Measurements from ENCODE around the gene RAB30.
A peak's percentile ranks its signal among the peaks of the same experiment; 100 is the strongest.

Gene RAB30

DNA sequence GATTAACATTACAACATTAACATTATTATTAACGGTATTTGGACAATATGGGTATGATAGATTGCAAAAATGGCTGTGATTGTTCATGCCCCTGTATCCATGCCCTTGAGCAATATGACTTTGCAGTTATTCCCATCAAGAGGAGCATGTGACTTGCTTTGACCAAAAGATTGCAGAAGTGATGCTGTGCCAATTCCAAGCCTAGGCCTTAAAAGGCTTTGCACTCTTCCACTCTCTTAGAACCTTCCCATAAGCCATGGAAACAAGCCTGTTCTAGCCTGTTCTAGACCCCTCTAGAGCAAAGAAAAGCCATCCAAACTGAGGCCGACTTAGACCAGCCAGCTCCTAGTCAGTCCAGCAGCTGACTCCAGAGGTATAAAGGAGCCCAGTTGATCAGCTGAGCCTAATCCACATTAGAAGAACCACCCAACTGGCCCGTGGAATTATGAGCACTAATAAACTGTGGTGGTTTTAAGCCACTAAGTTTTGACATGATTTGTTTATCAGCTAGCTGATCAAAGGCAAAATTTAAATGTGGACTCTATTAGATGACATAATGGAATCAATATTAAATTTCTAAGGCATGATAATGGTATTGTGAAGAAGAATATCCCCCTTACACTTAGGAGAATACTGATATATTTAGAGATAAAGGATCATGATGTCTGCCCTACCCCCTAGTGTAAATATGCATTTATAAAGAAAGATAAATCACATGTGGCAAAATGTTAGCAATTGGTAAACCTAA is 28.6 kb downstream of the RAB30 start:
- intact Hi-C loops (cut with micrococcal nuclease): no loop called here
- Mint-ChIP-seq H3K27ac (no peak overlapping the region), H3K36me3 (ENCODE audit: low read depth) (peaks cover 15% of the 10 kb centered on the region), H3K9me3 (peaks cover 9% of the 10 kb centered on the region), H3K4me3 (no peak overlapping the region), H3K4me1 (ENCODE audit: low read depth) (peaks cover 23% of the 10 kb centered on the region), H3K27me3 (no peaks in the 10 kb centered on the region)

DNA sequence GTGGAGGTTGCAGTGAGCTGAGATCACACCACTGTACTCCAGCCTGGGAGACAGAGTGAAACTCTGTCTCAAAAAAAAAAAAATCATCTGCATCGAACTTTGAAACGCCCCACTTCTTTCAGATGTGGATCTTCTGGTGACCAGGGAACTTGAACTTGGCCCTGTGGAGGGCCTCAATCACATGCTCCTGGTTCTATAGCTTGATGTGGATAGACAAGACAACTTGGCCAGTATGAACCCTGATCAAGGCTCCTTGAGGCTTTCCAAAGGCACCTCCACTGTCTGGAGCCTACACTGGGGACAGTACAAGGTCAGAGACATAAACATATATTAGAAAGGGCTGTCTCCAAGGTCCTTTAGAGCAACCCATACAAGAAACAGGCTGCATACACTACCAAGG is 30.6 kb downstream of the RAB30 start:
- intact Hi-C loops (cut with micrococcal nuclease): no loop called here
- H3K4me3 Mint-ChIP-seq: no peak overlapping the region
- peaks cover 14% of the 10 kb centered on the region for H3K4me1 Mint-ChIP-seq (ENCODE audit: low read depth)
- H3K36me3 Mint-ChIP-seq (ENCODE audit: low read depth): peaks cover 19% of the 10 kb centered on the region
- H3K9me3 Mint-ChIP-seq: peaks cover 9% of the 10 kb centered on the region
- H3K27me3 Mint-ChIP-seq: no peaks in the 10 kb centered on the region
- no peak overlapping the region for H3K27ac Mint-ChIP-seq

DNA sequence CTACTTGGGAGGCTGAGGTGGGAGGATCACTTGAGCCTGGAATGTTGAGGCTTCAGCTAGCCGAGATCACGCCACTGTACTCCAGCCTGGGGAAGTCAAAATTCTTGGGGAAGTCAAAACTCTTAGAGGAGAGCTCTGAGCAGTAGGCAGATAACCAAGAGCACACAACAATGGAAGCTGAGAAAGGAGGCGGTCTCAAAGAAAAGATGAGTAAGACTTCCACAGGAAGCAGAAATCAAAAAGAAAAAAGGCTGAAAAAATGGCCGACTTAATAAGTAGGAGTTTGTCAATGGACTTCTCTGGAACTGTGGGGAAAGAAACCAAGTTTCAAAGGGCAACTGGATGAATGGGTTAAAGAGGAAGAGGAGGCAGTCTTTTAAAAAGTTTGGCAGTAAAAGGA is 32.1 kb downstream of the RAB30 start:
- H3K4me3 Mint-ChIP-seq: no peak overlapping the region
- peaks cover 9% of the 10 kb centered on the region for H3K9me3 Mint-ChIP-seq
- H3K36me3 Mint-ChIP-seq (ENCODE audit: low read depth): peaks cover 19% of the 10 kb centered on the region
- peak overlapping the region; percentile 1 for H3K27ac Mint-ChIP-seq
- peaks cover 25% of the 10 kb centered on the region for H3K4me1 Mint-ChIP-seq (ENCODE audit: low read depth)
- H3K27me3 Mint-ChIP-seq: no peaks in the 10 kb centered on the region
- intact Hi-C loops (cut with micrococcal nuclease): no loop called here

DNA sequence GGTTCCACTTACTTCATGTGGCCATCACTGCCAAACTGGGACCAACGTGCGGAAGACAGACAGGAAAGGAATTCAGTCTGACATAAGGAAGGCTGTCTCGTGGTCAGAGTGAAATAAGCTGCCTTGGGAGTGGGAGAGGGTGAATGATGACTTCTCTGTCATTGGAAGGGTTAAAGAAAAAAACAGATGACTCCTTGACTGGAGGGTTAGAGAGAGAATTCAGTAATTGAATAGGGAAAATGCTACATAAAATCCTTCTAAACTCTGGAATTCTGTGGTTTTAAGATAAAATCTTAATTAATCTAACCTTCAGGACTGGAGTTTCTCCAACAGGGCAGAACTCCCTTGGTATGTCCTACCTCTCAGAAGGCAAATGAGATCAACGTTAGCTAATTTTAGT is 33.8 kb downstream of the RAB30 start:
- Mint-ChIP-seq H3K9me3 (peaks cover 9% of the 10 kb centered on the region), H3K27ac (no peak overlapping the region), H3K4me1 (ENCODE audit: low read depth) (peaks cover 37% of the 10 kb centered on the region), H3K4me3 (no peak overlapping the region), H3K27me3 (no peaks in the 10 kb centered on the region), H3K36me3 (ENCODE audit: low read depth) (peaks cover 19% of the 10 kb centered on the region)
- intact Hi-C loops (cut with micrococcal nuclease): no loop called here

DNA sequence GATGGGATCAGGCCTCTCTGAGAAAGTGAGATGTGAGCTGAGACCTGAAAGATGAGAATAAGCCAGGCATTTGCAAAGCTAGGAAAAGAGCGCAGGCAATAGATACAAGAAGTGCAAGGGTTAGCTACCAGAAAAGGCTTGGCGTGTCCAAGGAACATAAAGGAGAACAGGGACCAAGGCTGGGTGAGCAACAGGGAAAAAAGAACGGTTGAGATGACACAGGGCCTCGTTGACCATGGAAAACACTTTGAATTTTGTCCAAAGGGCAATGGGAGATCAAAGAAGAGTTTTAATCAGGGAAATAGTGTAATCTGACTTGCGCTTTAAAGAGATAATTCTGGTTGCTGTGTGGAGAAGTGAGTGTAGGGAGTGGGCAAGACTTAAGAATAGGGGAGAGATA is 35.0 kb downstream of the RAB30 start:
- H3K27me3 Mint-ChIP-seq: no peaks in the 10 kb centered on the region
- H3K9me3 Mint-ChIP-seq: peaks cover 9% of the 10 kb centered on the region
- H3K4me1 Mint-ChIP-seq (ENCODE audit: low read depth): peaks cover 37% of the 10 kb centered on the region
- peaks cover 26% of the 10 kb centered on the region for H3K36me3 Mint-ChIP-seq (ENCODE audit: low read depth)
- intact Hi-C loops (cut with micrococcal nuclease): no loop called here
- H3K27ac Mint-ChIP-seq: no peak overlapping the region
- H3K4me3 Mint-ChIP-seq: no peak overlapping the region

DNA sequence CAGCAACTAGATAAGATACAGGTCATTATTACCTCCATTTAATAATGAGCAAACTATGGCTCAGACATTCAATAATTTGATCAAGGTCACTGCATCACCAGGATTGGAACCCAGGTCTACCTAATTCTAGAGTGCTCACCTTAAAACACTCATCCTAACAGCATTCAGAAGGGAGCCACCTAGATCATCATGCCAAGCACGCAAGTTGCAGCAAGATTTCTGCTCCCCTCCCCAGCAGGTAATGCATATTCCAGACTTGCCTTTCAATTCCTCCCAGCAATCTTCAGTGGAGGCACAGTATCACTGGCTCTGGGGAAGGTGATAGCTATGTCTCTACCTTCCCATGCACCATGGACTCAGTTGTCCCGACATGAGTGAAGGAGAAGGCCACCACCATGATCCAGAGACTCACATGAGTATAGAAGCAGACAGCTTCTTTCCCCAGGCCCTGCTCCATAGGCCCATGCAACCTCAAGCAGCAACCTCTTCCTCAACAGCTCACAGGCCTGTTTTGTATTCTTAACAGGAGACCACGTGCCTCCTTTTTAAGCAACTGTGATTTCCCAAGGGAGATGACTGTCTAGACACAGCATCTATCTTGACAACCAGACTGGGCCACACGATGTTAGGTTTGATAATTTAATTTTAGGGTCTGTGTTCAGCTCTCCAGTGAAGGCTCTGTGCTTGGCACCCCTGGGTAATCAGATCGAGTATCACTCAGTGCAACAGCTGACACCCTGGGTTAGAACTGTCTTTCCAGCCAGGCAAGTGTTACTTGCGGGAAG is 36.4 kb downstream of the RAB30 start:
- Mint-ChIP-seq H3K9me3 (peaks cover 9% of the 10 kb centered on the region), H3K36me3 (ENCODE audit: low read depth) (peaks cover 35% of the 10 kb centered on the region), H3K27me3 (no peaks in the 10 kb centered on the region), H3K4me3 (no peak overlapping the region), H3K27ac (no peak overlapping the region), H3K4me1 (ENCODE audit: low read depth) (peaks cover 37% of the 10 kb centered on the region)
- intact Hi-C loops (cut with micrococcal nuclease): no loop called here

DNA sequence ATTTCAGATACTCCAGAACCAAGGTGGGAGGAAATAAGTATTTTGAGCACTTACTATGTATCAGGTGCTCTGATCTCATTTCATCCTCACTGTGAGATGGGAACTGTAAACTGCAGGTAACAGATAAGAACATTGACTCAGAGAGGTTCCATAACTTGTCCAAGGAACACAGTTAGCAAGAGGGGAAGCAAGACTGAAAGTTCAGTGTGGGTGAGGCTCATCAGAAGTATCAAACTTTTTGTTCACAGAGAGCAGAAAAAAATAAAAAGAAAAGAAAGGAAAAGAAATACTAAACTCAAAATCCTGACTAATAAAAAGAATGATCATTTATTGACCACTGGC is 37.1 kb downstream of the RAB30 start:
- no peak overlapping the region for H3K27ac Mint-ChIP-seq
- peaks cover 32% of the 10 kb centered on the region for H3K4me1 Mint-ChIP-seq (ENCODE audit: low read depth)
- intact Hi-C loops (cut with micrococcal nuclease): no loop called here
- peaks cover 4% of the 10 kb centered on the region for H3K9me3 Mint-ChIP-seq
- H3K36me3 Mint-ChIP-seq (ENCODE audit: low read depth): peaks cover 33% of the 10 kb centered on the region
- no peak overlapping the region for H3K4me3 Mint-ChIP-seq
- H3K27me3 Mint-ChIP-seq: no peaks in the 10 kb centered on the region

DNA sequence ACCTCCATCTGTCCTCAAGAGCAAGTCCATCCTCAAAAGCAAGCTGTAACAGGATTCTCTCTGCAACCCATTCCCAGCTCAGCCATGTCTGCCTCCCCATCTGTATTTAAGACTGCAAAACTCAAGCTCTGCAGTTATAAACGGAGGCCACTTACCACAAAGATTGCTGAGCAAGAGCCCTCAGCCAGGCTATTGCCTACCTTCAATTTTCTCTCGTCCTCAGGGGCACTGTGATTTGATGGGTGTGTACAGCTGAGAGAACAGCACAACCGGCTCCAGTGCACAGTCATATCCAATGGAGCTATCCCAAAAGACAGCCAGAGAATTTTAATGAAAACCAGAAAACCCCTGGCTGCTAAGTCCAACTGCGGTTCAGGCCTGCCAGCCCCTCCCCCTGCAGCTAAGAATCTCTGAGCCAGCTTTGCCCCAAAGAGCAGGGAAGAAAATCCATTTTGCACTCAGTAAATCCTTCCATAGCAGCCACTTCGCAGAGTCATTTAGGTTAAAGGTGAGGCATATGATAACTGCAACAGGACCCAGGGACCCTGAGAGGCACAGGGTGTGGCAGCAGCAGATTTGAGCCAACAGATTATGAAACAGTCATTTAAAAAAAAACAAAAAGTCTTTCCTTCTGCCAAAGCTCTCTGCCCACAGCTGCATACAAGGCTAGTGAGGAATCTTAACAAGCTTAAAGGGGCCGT is 37.6 kb downstream of the RAB30 start:
- intact Hi-C loops (cut with micrococcal nuclease): no loop called here
- H3K9me3 Mint-ChIP-seq: no peaks in the 10 kb centered on the region
- H3K27ac Mint-ChIP-seq: no peak overlapping the region
- no peaks in the 10 kb centered on the region for H3K27me3 Mint-ChIP-seq
- H3K4me1 Mint-ChIP-seq (ENCODE audit: low read depth): peaks cover 27% of the 10 kb centered on the region
- no peak overlapping the region for H3K4me3 Mint-ChIP-seq
- H3K36me3 Mint-ChIP-seq (ENCODE audit: low read depth): peaks cover 27% of the 10 kb centered on the region

DNA sequence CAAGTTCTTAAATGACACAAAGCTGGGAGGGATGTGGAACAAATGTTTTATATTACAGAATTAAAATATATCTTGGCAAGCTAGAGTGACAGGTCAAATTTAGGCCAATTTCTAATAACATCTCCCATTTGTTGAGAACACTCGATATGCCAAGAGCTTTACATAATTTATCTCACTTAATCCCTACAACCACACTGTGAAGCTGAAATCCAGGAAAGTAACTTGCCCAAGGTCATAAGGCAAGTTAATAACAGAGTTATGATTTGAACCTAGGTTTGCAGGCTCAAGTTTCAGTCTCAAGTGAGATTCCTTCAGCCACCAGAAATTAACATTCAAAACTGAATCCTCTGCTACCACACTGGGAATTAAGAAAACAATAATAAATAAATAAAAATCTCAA is 38.3 kb downstream of the RAB30 start:
- Mint-ChIP-seq H3K27me3 (peaks cover 3% of the 10 kb centered on the region), H3K36me3 (ENCODE audit: low read depth) (peaks cover 27% of the 10 kb centered on the region), H3K9me3 (no peaks in the 10 kb centered on the region), H3K4me1 (ENCODE audit: low read depth) (peaks cover 27% of the 10 kb centered on the region), H3K4me3 (no peak overlapping the region), H3K27ac (no peak overlapping the region)
- intact Hi-C loops (cut with micrococcal nuclease): no loop called here

DNA sequence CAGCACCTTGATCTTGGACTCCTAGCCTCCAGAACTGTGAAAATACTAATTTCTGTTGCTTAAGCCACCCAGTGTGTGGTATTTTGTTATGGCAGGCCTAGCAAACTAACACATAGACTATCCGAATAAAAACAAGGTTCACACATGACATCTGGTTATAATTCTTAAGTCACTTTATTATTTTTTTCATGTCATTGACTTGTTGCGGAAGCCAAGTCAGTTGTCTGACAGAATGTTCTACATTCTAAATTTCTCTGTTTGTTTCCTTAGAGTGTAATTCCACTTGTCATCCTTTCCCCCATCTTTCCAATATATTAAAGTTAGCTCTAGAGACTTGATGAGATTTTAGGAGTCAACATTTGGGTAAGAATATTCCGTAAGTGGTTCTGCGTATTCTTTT is 40.6 kb downstream of the RAB30 start:
- Mint-ChIP-seq H3K27me3 (peaks cover 3% of the 10 kb centered on the region), H3K4me1 (ENCODE audit: low read depth) (peaks cover 23% of the 10 kb centered on the region), H3K36me3 (ENCODE audit: low read depth) (peaks cover 27% of the 10 kb centered on the region), H3K9me3 (no peaks in the 10 kb centered on the region), H3K27ac (no peak overlapping the region), H3K4me3 (no peak overlapping the region)
- intact Hi-C loops (cut with micrococcal nuclease): no loop called here

DNA sequence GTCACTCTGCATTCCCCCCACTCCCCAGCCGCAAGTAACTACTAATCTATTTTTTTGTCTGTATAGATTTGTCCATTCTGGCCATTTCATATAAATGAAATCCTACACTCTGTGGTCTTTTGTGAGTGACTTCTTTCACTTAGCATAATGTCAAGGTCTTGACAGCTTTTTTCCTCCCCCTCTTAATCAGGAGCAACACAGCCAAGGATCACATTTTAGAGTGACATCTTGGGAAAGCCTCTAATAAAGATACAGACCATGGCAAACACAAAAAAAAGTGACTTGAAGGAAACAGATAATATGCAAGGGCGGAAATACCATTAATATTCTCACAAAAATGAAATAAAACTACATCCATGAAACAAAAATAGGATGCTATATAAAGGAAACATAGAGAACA is 43.9 kb downstream of the RAB30 start:
- Mint-ChIP-seq H3K4me1 (ENCODE audit: low read depth) (peaks cover 25% of the 10 kb centered on the region), H3K27me3 (peaks cover 3% of the 10 kb centered on the region), H3K4me3 (no peak overlapping the region), H3K9me3 (no peaks in the 10 kb centered on the region), H3K36me3 (ENCODE audit: low read depth) (peaks cover 28% of the 10 kb centered on the region), H3K27ac (no peak overlapping the region)
- intact Hi-C loops (cut with micrococcal nuclease): no loop called here

DNA sequence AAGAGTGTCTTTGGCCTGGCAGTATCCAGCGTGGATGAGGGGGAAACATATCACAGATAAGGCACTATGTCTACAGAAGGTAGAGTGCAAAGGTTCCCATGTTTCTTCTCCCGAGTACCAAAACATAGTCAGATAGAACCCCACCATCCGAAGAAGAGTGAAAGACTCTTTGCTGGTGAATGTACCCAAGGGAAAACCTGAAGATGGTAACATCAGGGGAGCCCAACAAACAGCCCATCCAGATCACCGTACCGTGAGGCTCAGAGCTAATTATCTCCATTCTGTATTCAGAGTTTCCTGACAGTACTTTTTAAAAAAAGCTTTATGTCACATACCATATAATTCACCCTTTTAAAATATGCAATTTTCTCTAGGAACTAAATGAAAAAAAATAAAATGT is 44.4 kb downstream of the RAB30 start:
- Mint-ChIP-seq H3K27me3 (peaks cover 3% of the 10 kb centered on the region), H3K36me3 (ENCODE audit: low read depth) (peaks cover 27% of the 10 kb centered on the region), H3K9me3 (no peaks in the 10 kb centered on the region), H3K4me1 (ENCODE audit: low read depth) (peaks cover 25% of the 10 kb centered on the region), H3K4me3 (no peak overlapping the region), H3K27ac (no peak overlapping the region)
- intact Hi-C loops (cut with micrococcal nuclease): no loop called here

DNA sequence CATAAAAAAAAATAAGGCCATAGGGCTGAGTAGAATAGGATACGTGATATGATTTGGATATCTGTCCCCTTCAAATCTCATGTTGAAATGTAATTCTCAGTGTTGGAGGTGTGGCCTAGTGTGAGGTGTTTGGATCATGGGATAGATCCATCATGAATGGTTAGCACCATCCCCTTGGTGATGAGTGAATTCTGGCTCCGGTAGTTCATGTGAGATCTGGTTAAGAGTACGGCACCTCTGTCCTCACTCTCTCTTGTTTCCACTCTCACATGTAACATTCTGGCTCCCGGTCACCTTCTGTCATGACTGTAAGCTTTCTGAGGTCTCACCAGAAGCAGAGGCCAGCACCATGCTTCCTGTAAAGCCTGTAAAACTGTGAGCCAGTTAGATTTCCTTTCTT is 45.5 kb downstream of the RAB30 start:
- H3K9me3 Mint-ChIP-seq: no peaks in the 10 kb centered on the region
- intact Hi-C loops (cut with micrococcal nuclease): no loop called here
- no peak overlapping the region for H3K4me3 Mint-ChIP-seq
- H3K4me1 Mint-ChIP-seq (ENCODE audit: low read depth): peaks cover 25% of the 10 kb centered on the region
- no peak overlapping the region for H3K27ac Mint-ChIP-seq
- peaks cover 22% of the 10 kb centered on the region for H3K36me3 Mint-ChIP-seq (ENCODE audit: low read depth)
- peaks cover 3% of the 10 kb centered on the region for H3K27me3 Mint-ChIP-seq

DNA sequence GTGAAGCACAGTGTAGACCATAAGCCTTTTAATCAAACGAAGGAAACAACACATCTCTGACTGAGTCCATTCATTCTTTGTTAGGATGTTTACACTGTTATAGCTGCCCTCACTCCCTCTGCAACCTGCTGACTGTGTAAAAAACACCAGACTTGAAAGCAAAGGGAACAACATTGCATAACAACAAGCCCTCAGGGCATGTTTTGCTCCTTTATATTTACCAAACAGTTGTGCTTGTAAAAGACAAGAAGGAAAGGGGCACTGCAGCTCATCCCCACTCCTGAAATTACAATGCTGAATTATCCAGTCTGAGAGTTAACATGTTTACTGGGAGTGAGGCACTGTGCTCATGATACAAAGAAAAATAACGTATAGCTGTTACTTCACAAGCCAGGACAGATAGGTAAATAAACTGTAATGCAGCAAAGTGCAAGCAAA is 46.4 kb downstream of the RAB30 start:
- H3K27ac Mint-ChIP-seq: no peak overlapping the region
- peaks cover 20% of the 10 kb centered on the region for H3K36me3 Mint-ChIP-seq (ENCODE audit: low read depth)
- intact Hi-C loops (cut with micrococcal nuclease): no loop called here
- H3K4me1 Mint-ChIP-seq (ENCODE audit: low read depth): peaks cover 25% of the 10 kb centered on the region
- H3K4me3 Mint-ChIP-seq: no peak overlapping the region
- H3K9me3 Mint-ChIP-seq: no peaks in the 10 kb centered on the region
- peaks cover 3% of the 10 kb centered on the region for H3K27me3 Mint-ChIP-seq

Data from dendritic cell treated with granulocyte-macrophage colony-stimulating factor and Interleukin-4, amounts not matched to agents 40 ng/mL and 50 ng/mL, for 4 days (primary cell).